Trophoblast cell (in vitro differentiated cells and primary cell): ENCODE measurements around the gene IL1R2.
A peak's percentile ranks its signal among the peaks of the same experiment; 100 is the strongest.

ENCODE experiments used
- DNase-seq, 2 donors: peaks; one replicate each; pipeline ENCODE4 v3.0.0-alpha.2; 2016
- H2AFZ ChIP-seq: 2 replicates; pipeline ENCODE4 v1.6.1; 2013; ENCODE audit warnings: low read length, moderate library complexity, mild to moderate bottlenecking; ENCODE audit not compliant: insufficient read depth, poor library complexity
- H2AK5ac ChIP-seq: 2 replicates; pipeline ENCODE4 v1.6.1; 2013; ENCODE audit warnings: mild to moderate bottlenecking, low read length
- H2BK120ac ChIP-seq: 2 replicates; pipeline ENCODE4 v1.6.1; 2013; ENCODE audit warnings: low read length, mild to moderate bottlenecking, moderate library complexity; ENCODE audit not compliant: insufficient read depth, poor library complexity
- H2BK12ac ChIP-seq: 2 replicates; pipeline ENCODE4 v1.6.1; 2013; ENCODE audit warnings: mild to moderate bottlenecking, low read length, moderate library complexity
- H2BK5ac ChIP-seq: 2 replicates; pipeline ENCODE4 v1.6.1; 2013; ENCODE audit warnings: low read length, low read depth, moderate library complexity, mild to moderate bottlenecking; ENCODE audit not compliant: poor library complexity
- H3K14ac ChIP-seq: 2 replicates; pipeline ENCODE4 v1.6.1; 2013; ENCODE audit warnings: mild to moderate bottlenecking, low read length
- H3K18ac ChIP-seq: 2 replicates; pipeline ENCODE4 v1.6.1; 2013; ENCODE audit warnings: mild to moderate bottlenecking, low read length
- H3K23ac ChIP-seq: 2 replicates; pipeline ENCODE4 v1.6.1; 2013; ENCODE audit warnings: low read length
- H3K27ac ChIP-seq: 2 replicates; pipeline ENCODE4 v1.5.1; 2013; ENCODE audit warnings: low read depth, mild to moderate bottlenecking, inconsistent platforms, low read length, moderate library complexity
- H3K27me3 ChIP-seq: 2 replicates; pipeline ENCODE4 v1.6.1; 2013; ENCODE audit warnings: inconsistent platforms, mild to moderate bottlenecking, low read length, moderate library complexity; ENCODE audit not compliant: insufficient read depth
- H3K36me3 ChIP-seq, 2 experiments: 1 replicate in 1 of 2; 2 replicates in 1 of 2; pipeline ENCODE4 v1.6.1; 2013; ENCODE audit warnings: low read length in 2 of 2, mild to moderate bottlenecking in 2 of 2, moderate library complexity in 1 of 2; ENCODE audit not compliant: insufficient read depth in 2 of 2, control insufficient read depth in 1 of 2
- H3K4ac ChIP-seq: 2 replicates; pipeline ENCODE4 v1.6.1; 2013; ENCODE audit warnings: low read depth, mild to moderate bottlenecking, low read length, moderate library complexity
- H3K4me1 ChIP-seq, 2 experiments: 1 replicate in 1 of 2; 2 replicates in 1 of 2; pipeline ENCODE4 v1.6.1; 2013; ENCODE audit warnings: low read length in 2 of 2, mild to moderate bottlenecking in 2 of 2, moderate library complexity in 1 of 2; ENCODE audit not compliant: insufficient read depth in 2 of 2, control insufficient read depth in 1 of 2
- H3K4me2 ChIP-seq: 2 replicates; pipeline ENCODE4 v1.6.1; 2013; ENCODE audit warnings: inconsistent platforms, mild to moderate bottlenecking, low read length, moderate library complexity
- H3K4me3 ChIP-seq: 2 replicates; pipeline ENCODE4 v1.5.1; 2013; ENCODE audit warnings: mild to moderate bottlenecking, low read depth, low read length, inconsistent platforms
- H3K79me1 ChIP-seq: one replicate; pipeline ENCODE4 v1.6.1; 2013; ENCODE audit warnings: low read length
- H3K79me2 ChIP-seq: 2 replicates; pipeline ENCODE4 v1.6.1; 2013; ENCODE audit warnings: low read length, mild to moderate bottlenecking; ENCODE audit not compliant: control insufficient read depth, insufficient read depth, poor library complexity
- H3K9ac ChIP-seq: 2 replicates; pipeline ENCODE4 v1.6.1; 2013; ENCODE audit warnings: mild to moderate bottlenecking, low read length
- H3K9me3 ChIP-seq: 2 replicates; pipeline ENCODE4 v1.6.1; 2013; ENCODE audit warnings: low read depth, mild to moderate bottlenecking, control low read depth, inconsistent platforms, low read length; ENCODE audit not compliant: insufficient read depth
- H4K12ac ChIP-seq: 2 replicates; pipeline ENCODE4 v1.6.1; 2013; ENCODE audit warnings: low read depth, mild to moderate bottlenecking, low read length, moderate library complexity
- H4K8ac ChIP-seq: 2 replicates; pipeline ENCODE4 v1.6.1; 2013; ENCODE audit warnings: low read depth, mild to moderate bottlenecking, low read length, moderate library complexity
- H4K91ac ChIP-seq: one replicate; pipeline ENCODE4 v1.6.1; 2013; ENCODE audit warnings: low read depth, mild to moderate bottlenecking, low read length, moderate library complexity
- WGBS: extraction: QIAGEN DNeasy Blood & Tissue Kit; methylation state at CpG from one replicate; pipeline ENCODE4 v1.1.7; 2013; ENCODE audit warnings: missing lambda C conversion rate; ENCODE audit not compliant: insufficient read length, insufficient coverage; ENCODE audit errors: extremely low coverage; 5-methylcytosine and 5-hydroxymethylcytosine counted together

Gene IL1R2

DNA sequence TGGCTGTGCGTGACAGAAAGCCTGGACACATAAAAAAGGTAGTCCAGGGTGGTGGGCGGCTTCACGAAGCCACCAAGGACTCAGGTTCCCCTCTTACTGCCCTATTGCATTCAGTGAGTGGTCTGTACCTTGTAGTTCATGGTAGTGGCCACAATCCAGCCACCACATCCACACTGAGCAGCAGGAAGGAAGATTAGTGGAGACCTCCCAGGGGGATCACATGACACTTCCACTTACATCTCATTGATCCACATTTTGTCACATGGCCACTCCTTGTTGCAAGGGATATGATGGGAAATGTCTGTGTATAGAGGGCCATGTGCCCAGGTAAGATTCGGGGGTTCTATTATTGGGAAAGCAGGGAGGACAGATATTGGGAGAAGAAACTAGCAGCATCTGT is 13.7 kb downstream of the IL1R2 start:
- Histone ChIP-seq H3K4me3 (no peak overlapping the region), H3K14ac (no peak overlapping the region), H3K23ac (no peak overlapping the region), H3K36me3 (no peaks in the 10 kb centered on the region), H3K9ac (no peak overlapping the region), H2BK5ac (no peak overlapping the region), H2AFZ (no peak overlapping the region), H3K18ac (no peak overlapping the region), H3K9me3 (peaks cover 2% of the 10 kb centered on the region), H3K79me1 (peaks cover 2% of the 10 kb centered on the region), H2AK5ac (no peak overlapping the region), H3K4me2 (no peak overlapping the region), H4K91ac (no peak overlapping the region), H2BK12ac (no peak overlapping the region), H2BK120ac (no peak overlapping the region), H3K79me2 (no peaks in the 10 kb centered on the region), H4K8ac (no peak overlapping the region), H4K12ac (no peak overlapping the region), H3K4ac (no peak overlapping the region), H3K4me1 (peaks cover 8% of the 10 kb centered on the region in 2 experiments), H3K27ac (no peak overlapping the region), H3K27me3 (no peaks in the 10 kb centered on the region)
- no CpG with 5 or more reads among the region's 4 CpGs for WGBS
- DNase-seq = peak in 1 of 2 donors; percentile 12

- H3K4ac ChIP-seq = no peak overlapping the region
- H3K4me2 ChIP-seq = no peak overlapping the region
- H3K9me3 ChIP-seq = peaks cover 2% of the 10 kb centered on the region
- DNase-seq = peak; percentile 94 to 95
- no peak overlapping the region for H4K91ac ChIP-seq
- H3K18ac ChIP-seq = no peak overlapping the region
- no peak overlapping the region for H4K8ac ChIP-seq
- no peak overlapping the region for H2AK5ac ChIP-seq
- no peak overlapping the region for H3K4me3 ChIP-seq
- no peaks in the 10 kb centered on the region for H3K79me2 ChIP-seq
- no peak overlapping the region for H3K23ac ChIP-seq
- no peak overlapping the region for H2BK120ac ChIP-seq
- H3K4me1 ChIP-seq = peaks cover 8% of the 10 kb centered on the region in 2 experiments
- WGBS = no CpG with 5 or more reads among the region's 15 CpGs
- H2BK5ac ChIP-seq = no peak overlapping the region
- H3K14ac ChIP-seq = no peak overlapping the region
- no peaks in the 10 kb centered on the region for H3K36me3 ChIP-seq
- no peaks in the 10 kb centered on the region for H3K27me3 ChIP-seq
- no peak overlapping the region for H4K12ac ChIP-seq
- H3K79me1 ChIP-seq = peaks cover 2% of the 10 kb centered on the region
- H3K27ac ChIP-seq = no peak overlapping the region
- H2BK12ac ChIP-seq = no peak overlapping the region
- H2AFZ ChIP-seq = no peak overlapping the region
- H3K9ac ChIP-seq = no peak overlapping the region
These were observed 14.5 kb downstream of the IL1R2 start for GRCh38 chr2:102005989-102006885.

DNA sequence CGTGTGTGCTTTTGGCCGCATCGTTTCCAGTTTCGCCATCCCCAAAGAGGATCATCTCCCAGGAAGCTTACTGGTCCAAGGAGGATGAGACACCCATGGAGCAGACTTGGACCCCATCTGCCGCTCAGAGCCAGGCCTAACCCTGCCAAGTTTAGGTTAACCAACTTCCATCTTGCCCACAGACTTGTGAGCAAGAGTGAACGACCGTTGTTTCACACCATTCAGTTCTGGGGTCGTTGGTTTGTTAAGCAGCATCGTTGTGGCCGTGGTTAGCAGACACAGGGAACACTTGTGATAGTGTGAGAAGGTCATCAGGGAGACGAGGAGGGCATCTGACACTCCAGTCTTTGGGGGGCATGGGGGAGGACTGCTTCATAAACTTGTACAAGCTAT is 15.1 kb downstream of the IL1R2 start:
- peaks cover 2% of the 10 kb centered on the region for H3K9me3 ChIP-seq
- H4K8ac ChIP-seq = no peak overlapping the region
- H3K9ac ChIP-seq = no peak overlapping the region
- no peak overlapping the region for H4K12ac ChIP-seq
- H3K27me3 ChIP-seq = no peaks in the 10 kb centered on the region
- H3K4me3 ChIP-seq = no peak overlapping the region
- no peak overlapping the region for H2AK5ac ChIP-seq
- H3K23ac ChIP-seq = no peak overlapping the region
- no peak overlapping the region for H3K27ac ChIP-seq
- H2AFZ ChIP-seq = no peak overlapping the region
- H2BK120ac ChIP-seq = no peak overlapping the region
- H4K91ac ChIP-seq = no peak overlapping the region
- no peak overlapping the region for H2BK5ac ChIP-seq
- no peak overlapping the region for H3K14ac ChIP-seq
- no peak overlapping the region for H2BK12ac ChIP-seq
- no peak overlapping the region for H3K4ac ChIP-seq
- DNase-seq = no peak
- no peaks in the 10 kb centered on the region for H3K36me3 ChIP-seq
- no CpG with 5 or more reads among the region's 11 CpGs for WGBS
- H3K79me2 ChIP-seq = no peaks in the 10 kb centered on the region
- peaks cover 2% of the 10 kb centered on the region for H3K79me1 ChIP-seq
- H3K4me2 ChIP-seq = no peak overlapping the region
- H3K4me1 ChIP-seq = peaks cover 8% of the 10 kb centered on the region in 2 experiments
- H3K18ac ChIP-seq = no peak overlapping the region

DNA sequence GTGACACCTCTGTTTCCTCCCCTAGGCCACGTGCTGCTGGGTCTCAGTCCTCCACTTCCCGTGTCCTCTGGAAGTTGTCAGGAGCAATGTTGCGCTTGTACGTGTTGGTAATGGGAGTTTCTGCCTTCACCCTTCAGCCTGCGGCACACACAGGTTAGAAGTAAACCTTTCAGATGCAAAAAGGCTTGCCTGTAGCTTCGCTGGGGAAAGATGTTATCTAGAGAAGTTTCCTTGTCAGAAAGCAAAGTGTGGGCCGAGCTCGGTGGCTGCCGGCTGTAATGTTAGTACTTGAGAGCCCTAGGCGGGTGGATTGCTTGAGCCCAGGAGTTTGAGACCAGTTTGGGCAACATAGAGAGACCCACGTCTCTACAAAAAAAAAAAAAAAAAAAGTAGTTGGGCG is 16.7 kb downstream of the IL1R2 start:
- Histone ChIP-seq H2BK120ac (no peak overlapping the region), H4K8ac (no peak overlapping the region), H3K18ac (no peak overlapping the region), H3K9me3 (no peaks in the 10 kb centered on the region), H3K36me3 (no peaks in the 10 kb centered on the region), H2BK5ac (no peak overlapping the region), H4K12ac (no peak overlapping the region), H3K27me3 (no peaks in the 10 kb centered on the region), H3K4ac (no peak overlapping the region), H2BK12ac (no peak overlapping the region), H3K4me2 (no peak overlapping the region), H4K91ac (no peak overlapping the region), H3K9ac (no peak overlapping the region), H3K79me1 (peaks cover 2% of the 10 kb centered on the region), H3K14ac (no peak overlapping the region), H2AK5ac (no peak overlapping the region), H3K79me2 (no peaks in the 10 kb centered on the region), H3K23ac (no peak overlapping the region), H3K4me1 (peaks cover 8% of the 10 kb centered on the region in 2 experiments), H2AFZ (no peak overlapping the region), H3K4me3 (no peak overlapping the region), H3K27ac (no peak overlapping the region)
- WGBS = no CpG with 5 or more reads among the region's 12 CpGs
- peak in 1 of 2 donors; percentile 64 for DNase-seq
